OCI-LY1 (cell line): Measurements from ENCODE around the gene POT1.

Source experiments
- H2AFZ ChIP-seq: fragments of 200-600 bp; sonication (generic), shearing (Covaris generic); 2 replicates; pipeline ENCODE4 v1.6.0; 2014; ENCODE audit warnings: antibody characterized with exemption, mild to moderate bottlenecking, low read length
- H3F3A ChIP-seq: fragments of 200-600 bp; sonication (generic), shearing (Covaris generic); 2 replicates; pipeline ENCODE4 v1.6.0; 2014; ENCODE audit warnings: mild to moderate bottlenecking, antibody characterized with exemption, low read length, moderate library complexity; ENCODE audit not compliant: insufficient read depth
- H3K27ac ChIP-seq: fragments of 200-600 bp; sonication (generic); 2 replicates; pipeline ENCODE4 v1.5.1; 2014; ENCODE audit warnings: low read length, mixed run types, mild to moderate bottlenecking, low read depth; ENCODE audit not compliant: poor library complexity, severe bottlenecking
- H3K27me3 ChIP-seq: fragments of 200-600 bp; sonication (generic); 2 replicates; pipeline ENCODE4 v1.6.0; 2014; ENCODE audit warnings: antibody characterized with exemption, mild to moderate bottlenecking, low read length, moderate library complexity; ENCODE audit not compliant: insufficient read depth
- H3K36me3 ChIP-seq: fragments of 200-600 bp; sonication (generic); 2 replicates; pipeline ENCODE4 v1.6.1; 2014; ENCODE audit warnings: mild to moderate bottlenecking, antibody characterized with exemption, low read length, moderate library complexity, mixed read lengths; ENCODE audit not compliant: insufficient read depth
- H3K4me1 ChIP-seq: fragments of 200-600 bp; sonication (generic); 2 replicates; pipeline ENCODE4 v1.5.1; 2014; ENCODE audit warnings: mild to moderate bottlenecking, low read length, moderate library complexity; ENCODE audit not compliant: insufficient read depth, severe bottlenecking
- H3K4me2 ChIP-seq: fragments of 200-600 bp; sonication (generic), shearing (Covaris generic); 2 replicates; pipeline ENCODE4 v1.6.1; 2014; ENCODE audit warnings: low read length
- H3K4me3 ChIP-seq: fragments of 200-600 bp; sonication (generic); 2 replicates; pipeline ENCODE4 v1.5.1; 2014; ENCODE audit warnings: low read length, low read depth, mild to moderate bottlenecking, mixed read lengths; ENCODE audit not compliant: poor library complexity, severe bottlenecking
- H3K79me2 ChIP-seq: fragments of 200-600 bp; shearing (Covaris generic); 2 replicates; pipeline ENCODE4 v1.6.1; 2016; ENCODE audit warnings: mixed run types, low read length, mixed read lengths; ENCODE audit not compliant: insufficient read depth
- H3K9ac ChIP-seq: fragments of 200-600 bp; sonication (generic), shearing (Covaris generic); 2 replicates; pipeline ENCODE4 v1.6.1; 2014; ENCODE audit warnings: mild to moderate bottlenecking, low read length, mixed read lengths
- H3K9me2 ChIP-seq: fragments of 200-600 bp; sonication (generic), shearing (Covaris generic); 2 replicates; pipeline ENCODE4 v1.6.1; 2014; ENCODE audit warnings: low read depth, mild to moderate bottlenecking, low read length, mixed read lengths
- H3K9me3 ChIP-seq: fragments of 200-600 bp; shearing (Covaris generic); 2 replicates; pipeline ENCODE4 v1.6.1; 2014; ENCODE audit warnings: low read length, mixed read lengths
- H4K20me1 ChIP-seq: fragments of 200-600 bp; sonication (generic), shearing (Covaris generic); 2 replicates; pipeline ENCODE4 v1.6.0; 2016; ENCODE audit warnings: mild to moderate bottlenecking, low read length; ENCODE audit not compliant: insufficient read depth
- CTCF ChIP-seq: fragments of 200-600 bp; sonication (generic), shearing (Covaris generic); IDR thresholded peaks from 2 replicates; pipeline ENCODE4 v1.5.1; 2017; ENCODE audit warnings: mild to moderate bottlenecking, antibody characterized with exemption, low read length, moderate library complexity, mixed read lengths
- EZH2 ChIP-seq: fragments of 200-600 bp; sonication (generic), shearing (Covaris generic); IDR thresholded peaks from 2 replicates; pipeline ENCODE4 v1.8.0; 2017; ENCODE audit warnings: borderline replicate concordance, mixed run types, mild to moderate bottlenecking, antibody characterized with exemption, low read length, moderate library complexity, mixed read lengths

The POT1 gene

GRCh38 chr7:124781907-124782734 lies 147.5 kb downstream of the POT1 start:
- H3K9ac ChIP-seq, result no peak overlapping the region

GRCh38 chr7:124781418-124781817 lies 148.2 kb downstream of the POT1 start:
- H3K9me2 ChIP-seq, result no peaks in the 10 kb centered on the region
- no peaks in the 10 kb centered on the region for H3K79me2 ChIP-seq
- H4K20me1 ChIP-seq, result no peaks in the 10 kb centered on the region
- no peak overlapping the region for H3K4me2 ChIP-seq
- H3K9me3 ChIP-seq, result no peaks in the 10 kb centered on the region
- no peak overlapping the region for H3K27ac ChIP-seq
- no peak overlapping the region for H3K9ac ChIP-seq
- no peak for TF ChIP-seq EZH2
- TF ChIP-seq CTCF, result no peak
- no peak overlapping the region for H3K4me3 ChIP-seq
- no peaks in the 10 kb centered on the region for H3K27me3 ChIP-seq
- no peaks in the 10 kb centered on the region for H3K36me3 ChIP-seq
- H3K4me1 ChIP-seq, result no peaks in the 10 kb centered on the region
- no peaks in the 10 kb centered on the region for H3F3A ChIP-seq
- no peak overlapping the region for H2AFZ ChIP-seq

More at GRCh38 chr7:124781907-124782734, 147.5 kb downstream of the POT1 start:
- H4K20me1 ChIP-seq, result no peaks in the 10 kb centered on the region
- H3K4me2 ChIP-seq, result no peak overlapping the region
- H3K27me3 ChIP-seq, result no peaks in the 10 kb centered on the region
- no peaks in the 10 kb centered on the region for H3K79me2 ChIP-seq
- H2AFZ ChIP-seq, result no peak overlapping the region
- H3K36me3 ChIP-seq, result no peaks in the 10 kb centered on the region
- H3F3A ChIP-seq, result no peaks in the 10 kb centered on the region
- H3K4me1 ChIP-seq, result no peaks in the 10 kb centered on the region
- no peak overlapping the region for H3K27ac ChIP-seq
- H3K9me2 ChIP-seq, result no peaks in the 10 kb centered on the region
- H3K9me3 ChIP-seq, result no peaks in the 10 kb centered on the region
- TF ChIP-seq EZH2, result no peak
- TF ChIP-seq CTCF, result no peak
- H3K4me3 ChIP-seq, result no peak overlapping the region

- Histone ChIP-seq H3K9me2 (no peaks in the 10 kb centered on the region), H3K4me2 (no peak overlapping the region), H3K4me1 (no peaks in the 10 kb centered on the region), H3K27me3 (no peaks in the 10 kb centered on the region), H3K27ac (no peak overlapping the region), H3K9ac (no peak overlapping the region), H3K79me2 (no peaks in the 10 kb centered on the region), H3K4me3 (no peak overlapping the region), H3F3A (no peaks in the 10 kb centered on the region), H3K36me3 (no peaks in the 10 kb centered on the region), H4K20me1 (no peaks in the 10 kb centered on the region), H2AFZ (no peak overlapping the region), H3K9me3 (no peaks in the 10 kb centered on the region)
- TF ChIP-seq EZH2, result no peak
- no peak for TF ChIP-seq CTCF
These were observed 149.0 kb downstream of the POT1 start for GRCh38 chr7:124780608-124781007.
